Immature natural killer cell (primary cell): ENCODE measurements around the gene PSTPIP2. TPM values are rescaled to one million over a fixed set of nuclear protein-coding genes. Genes with fewer than 3 reads are reported as not detected.
A peak's percentile ranks its signal among the peaks of the same experiment; 100 is the strongest.

Experiments used
- DNase-seq, 3 donors: peaks; one replicate each; pipeline ENCODE4 v3.0.0; 2022; ENCODE audit warnings: mixed read lengths in 1 of 3
- H3K27ac Mint-ChIP-seq, 6 donors: one replicate each; pipeline ENCODE4 v1.8.0; 2020; ENCODE audit warnings: mixed read lengths in 6 of 6, mild to moderate bottlenecking in 5 of 6, inconsistent platforms in 4 of 6, moderate library complexity in 3 of 6
- H3K27me3 Mint-ChIP-seq, 3 donors: one replicate each; pipeline ENCODE4 v1.8.0; 2020 to 2021; ENCODE audit warnings: low read depth in 3 of 3, mild to moderate bottlenecking in 3 of 3, mixed read lengths in 3 of 3, moderate library complexity in 3 of 3, inconsistent platforms in 1 of 3
- H3K36me3 Mint-ChIP-seq, 3 donors: one replicate each; pipeline ENCODE4 v1.8.0; 2020; ENCODE audit warnings: mixed read lengths in 3 of 3, inconsistent platforms in 2 of 3, mild to moderate bottlenecking in 2 of 3
- H3K4me1 Mint-ChIP-seq, 2 donors: one replicate each; pipeline ENCODE4 v1.8.0; 2020; ENCODE audit warnings: inconsistent platforms in 2 of 2, mild to moderate bottlenecking in 2 of 2, mixed read lengths in 2 of 2, moderate library complexity in 1 of 2
- H3K4me3 Mint-ChIP-seq, 5 donors: one replicate each; pipeline ENCODE4 v1.8.0; 2020; ENCODE audit warnings: mild to moderate bottlenecking in 5 of 5, mixed read lengths in 5 of 5, inconsistent platforms in 3 of 5, moderate library complexity in 3 of 5
- H3K9me3 Mint-ChIP-seq, 6 donors: one replicate each; pipeline ENCODE4 v1.8.0; 2020; ENCODE audit warnings: mild to moderate bottlenecking in 6 of 6, mixed read lengths in 6 of 6, inconsistent platforms in 4 of 6, moderate library complexity in 3 of 6
- polyA plus RNA-seq, 3 donors: library from polyadenylated mRNA; unstranded; fragments of 300-500 nt; fragmentation: Illumina TruSeq; gene quantifications; one replicate each; pipeline ENCODE4 v1.2.3, GENCODE V29; 2021

The PSTPIP2 gene
- polyA plus RNA-seq, 3 donors from 2014 or later: 27.7 to 37.7 (median 31.6) TPM

- Mint-ChIP-seq H3K27ac (no peak overlapping the region), H3K4me3 (no peak overlapping the region), H3K4me1 (peaks cover 9 to 39% of the 10 kb centered on the region in 2 donors), H3K36me3 (peaks cover 72 to 91% (median 74%) of the 10 kb centered on the region in 3 donors), H3K27me3 (peaks cover 0 to 5% (median 1%) of the 10 kb centered on the region in 3 donors), H3K9me3 (no peaks in the 10 kb centered on the region)
- no peak for DNase-seq
Measured at GRCh38 chr18:45951016-45951714, 120.9 kb downstream of the PSTPIP2 start.

- Mint-ChIP-seq H3K27ac (no peak overlapping the region), H3K4me3 (no peak overlapping the region), H3K9me3 (no peaks in the 10 kb centered on the region), H3K4me1 (peaks cover 7 to 9% of the 10 kb centered on the region in 2 donors), H3K36me3 (peaks cover 78 to 88% (median 82%) of the 10 kb centered on the region in 3 donors), H3K27me3 (peaks cover 0 to under 1% (median 0%) of the 10 kb centered on the region in 3 donors)
- DNase-seq: no peak
Measured at GRCh38 chr18:45945669-45946068, 126.4 kb downstream of the PSTPIP2 start.

- H3K4me3 Mint-ChIP-seq: no peak overlapping the region
Measured at GRCh38 chr18:45940724-45941123, 131.3 kb downstream of the PSTPIP2 start.

GRCh38 chr18:45939236-45939635 lies 132.8 kb downstream of the PSTPIP2 start:
- peaks cover 45 to 57% (median 55%) of the 10 kb centered on the region in 3 donors for H3K36me3 Mint-ChIP-seq
- no peak for DNase-seq
- H3K9me3 Mint-ChIP-seq: no peaks in the 10 kb centered on the region
- H3K4me1 Mint-ChIP-seq: peaks cover 54 to 58% of the 10 kb centered on the region in 2 donors
- H3K27ac Mint-ChIP-seq: peak overlapping the region; percentile 84 to 92 (median 90)
- peak overlapping the region; percentile 67 to 77 (median 72) for H3K4me3 Mint-ChIP-seq
- H3K27me3 Mint-ChIP-seq: peaks cover 4 to 11% (median 4%) of the 10 kb centered on the region in 3 donors

More at GRCh38 chr18:45940724-45941123, 131.3 kb downstream of the PSTPIP2 start:
- H3K4me1 Mint-ChIP-seq: peaks cover 46 to 49% of the 10 kb centered on the region in 2 donors
- peaks cover 55 to 66% (median 59%) of the 10 kb centered on the region in 3 donors for H3K36me3 Mint-ChIP-seq
- DNase-seq: no peak
- peak overlapping the region in 4 of 6 donors; percentile 9 to 91 (median 59) for H3K27ac Mint-ChIP-seq
- peaks cover 4 to 11% (median 4%) of the 10 kb centered on the region in 3 donors for H3K27me3 Mint-ChIP-seq
- no peaks in the 10 kb centered on the region for H3K9me3 Mint-ChIP-seq

GRCh38 chr18:45938488-45938935 lies 133.5 kb downstream of the PSTPIP2 start:
- H3K4me1 Mint-ChIP-seq: peaks cover 54 to 59% of the 10 kb centered on the region in 2 donors
- H3K4me3 Mint-ChIP-seq: peak overlapping the region; percentile 67 to 77 (median 72)
- peak overlapping the region; percentile 84 to 92 (median 90) for H3K27ac Mint-ChIP-seq
- peaks cover 4 to 11% (median 4%) of the 10 kb centered on the region in 3 donors for H3K27me3 Mint-ChIP-seq
- H3K36me3 Mint-ChIP-seq: peaks cover 39 to 58% (median 50%) of the 10 kb centered on the region in 3 donors
- no peaks in the 10 kb centered on the region for H3K9me3 Mint-ChIP-seq
- DNase-seq: peak; percentile 84 to 86 (median 85)

GRCh38 chr18:45935591-45936335 lies 136.3 kb downstream of the PSTPIP2 start:
- Mint-ChIP-seq H3K36me3 (peaks cover 31 to 57% (median 43%) of the 10 kb centered on the region in 3 donors), H3K4me1 (peaks cover 48 to 50% of the 10 kb centered on the region in 2 donors), H3K4me3 (no peak overlapping the region), H3K27ac (peak overlapping the region in 1 of 6 donors; percentile 70), H3K9me3 (no peaks in the 10 kb centered on the region), H3K27me3 (peaks cover 4 to 11% (median 4%) of the 10 kb centered on the region in 3 donors)
- no peak for DNase-seq

Other genes starting within 250 kb of the PSTPIP2 start
- under 1 TPM in 2 of 3 donors, not detected in 1; 0.09 to 0.20 TPM for gene SIGLEC15, start 246.6 kb downstream of the PSTPIP2 start, polyA plus RNA-seq
- gene EPG5, start 104.9 kb downstream of the PSTPIP2 start, polyA plus RNA-seq: 1 to 10 TPM; 2.9 to 6.5 (median 5.3) TPM
- gene ATP5F1A, start 26.0 kb upstream of the PSTPIP2 start, polyA plus RNA-seq: 100 to 1,000 TPM; 429 to 774 (median 468) TPM
- gene HAUS1, start 32.1 kb upstream of the PSTPIP2 start, polyA plus RNA-seq: 10 to 100 TPM; 33.3 to 54.1 (median 44.3) TPM